ENCODE measurements around the gene RNF220. TPM values are rescaled to one million over a fixed set of nuclear protein-coding genes. Genes with fewer than 3 reads are reported as not detected.

The RNF220 gene
- total and polyA plus RNA-seq, 2 donors from 2014 or later = 66.9 to 69.0 TPM

DNA sequence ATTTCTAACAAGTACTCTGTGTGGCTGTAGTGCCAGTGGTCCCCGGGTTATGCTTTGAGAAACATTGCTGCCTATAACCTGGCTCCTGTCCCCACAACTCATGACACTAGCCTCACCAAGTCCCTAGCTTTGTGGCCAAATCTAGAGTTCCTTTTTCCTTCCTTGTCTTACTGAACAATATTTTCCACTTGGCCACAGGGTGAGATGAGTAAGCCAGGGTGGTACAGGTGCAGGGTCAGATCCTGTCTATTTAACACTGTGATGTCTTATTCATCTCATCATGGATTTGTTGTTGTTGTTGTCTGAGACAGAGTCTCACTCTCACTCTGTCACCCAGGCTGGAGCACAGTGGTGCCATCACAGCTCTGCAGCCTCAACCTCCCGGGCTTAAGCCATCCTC is 288.1 kb downstream of the RNF220 start:
- H3K36me3 ChIP-seq (ENCODE audit: control insufficient read depth in 2 of 3, insufficient read depth in 3 of 3, low read length in 3 of 3) = no peaks in the 10 kb centered on the region
- no peak overlapping the region for H3K4me3 ChIP-seq (ENCODE audit: low read length in 3 of 3)
- intact Hi-C loops (cut with DNase I) = no loop called here
- FAIRE-seq = no peak
- TF ChIP-seq, protein P1, sequence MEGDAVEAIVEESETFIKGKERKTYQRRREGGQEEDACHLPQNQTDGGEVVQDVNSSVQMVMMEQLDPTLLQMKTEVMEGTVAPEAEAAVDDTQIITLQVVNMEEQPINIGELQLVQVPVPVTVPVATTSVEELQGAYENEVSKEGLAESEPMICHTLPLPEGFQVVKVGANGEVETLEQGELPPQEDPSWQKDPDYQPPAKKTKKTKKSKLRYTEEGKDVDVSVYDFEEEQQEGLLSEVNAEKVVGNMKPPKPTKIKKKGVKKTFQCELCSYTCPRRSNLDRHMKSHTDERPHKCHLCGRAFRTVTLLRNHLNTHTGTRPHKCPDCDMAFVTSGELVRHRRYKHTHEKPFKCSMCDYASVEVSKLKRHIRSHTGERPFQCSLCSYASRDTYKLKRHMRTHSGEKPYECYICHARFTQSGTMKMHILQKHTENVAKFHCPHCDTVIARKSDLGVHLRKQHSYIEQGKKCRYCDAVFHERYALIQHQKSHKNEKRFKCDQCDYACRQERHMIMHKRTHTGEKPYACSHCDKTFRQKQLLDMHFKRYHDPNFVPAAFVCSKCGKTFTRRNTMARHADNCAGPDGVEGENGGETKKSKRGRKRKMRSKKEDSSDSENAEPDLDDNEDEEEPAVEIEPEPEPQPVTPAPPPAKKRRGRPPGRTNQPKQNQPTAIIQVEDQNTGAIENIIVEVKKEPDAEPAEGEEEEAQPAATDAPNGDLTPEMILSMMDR (IDR thresholded peaks at IDR 0.05; ENCODE audit: borderline replicate concordance, extremely low read depth, insufficient read depth) = no peak
- H3K27ac ChIP-seq (ENCODE audit: low read depth in 2 of 2, low read length in 2 of 2) = no peak overlapping the region
- no peaks in the 10 kb centered on the region for H3K9me3 ChIP-seq (ENCODE audit: control insufficient read depth in 2 of 3, insufficient read depth in 1 of 3, low read length in 3 of 3)
- no peak overlapping the region for H3K9ac ChIP-seq (ENCODE audit: low read length in 3 of 3)
- no peak for DNase-seq
- no peaks in the 10 kb centered on the region for H3K4me1 ChIP-seq (ENCODE audit: control insufficient read depth in 2 of 3, insufficient read depth in 2 of 3, low read depth in 1 of 3, low read length in 3 of 3)
- no peaks in the 10 kb centered on the region for H3K27me3 ChIP-seq (ENCODE audit: control insufficient read depth, insufficient read depth, low read length)

DNA sequence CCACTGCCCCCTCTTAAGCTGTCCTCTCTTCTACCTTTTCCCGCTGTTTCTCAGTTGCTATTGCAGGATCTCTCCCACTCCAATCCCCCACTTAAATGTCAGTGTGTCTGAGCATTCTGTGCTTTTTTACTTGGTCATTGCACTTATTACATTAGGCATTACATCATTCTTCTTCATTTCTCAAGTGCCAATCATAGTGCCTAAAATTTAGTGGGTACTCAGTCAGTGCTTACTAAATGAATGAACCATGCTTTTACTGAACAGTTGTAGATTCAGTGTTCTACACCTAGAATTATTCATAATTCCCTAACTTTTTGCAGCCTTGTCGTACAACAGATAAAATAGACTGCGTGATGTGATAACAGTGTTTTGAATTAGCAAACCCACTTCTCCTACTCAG is 288.8 kb downstream of the RNF220 start:
- intact Hi-C loops (cut with DNase I) = no loop called here
- TF ChIP-seq, protein P1 (IDR thresholded peaks at IDR 0.05; ENCODE audit: borderline replicate concordance, extremely low read depth, insufficient read depth) = no peak
- Histone ChIP-seq H3K4me1 (ENCODE audit: control insufficient read depth in 2 of 3, insufficient read depth in 2 of 3, low read depth in 1 of 3, low read length in 3 of 3) (no peaks in the 10 kb centered on the region), H3K27ac (ENCODE audit: low read depth in 2 of 2, low read length in 2 of 2) (no peak overlapping the region), H3K36me3 (ENCODE audit: control insufficient read depth in 2 of 3, insufficient read depth in 3 of 3, low read length in 3 of 3) (no peaks in the 10 kb centered on the region), H3K9ac (ENCODE audit: low read length in 3 of 3) (no peak overlapping the region), H3K9me3 (ENCODE audit: control insufficient read depth in 2 of 3, insufficient read depth in 1 of 3, low read length in 3 of 3) (no peaks in the 10 kb centered on the region), H3K4me3 (ENCODE audit: low read length in 3 of 3) (no peak overlapping the region), H3K27me3 (ENCODE audit: control insufficient read depth, insufficient read depth, low read length) (no peaks in the 10 kb centered on the region)
- FAIRE-seq (no peak), DNase-seq (no peak)

DNA sequence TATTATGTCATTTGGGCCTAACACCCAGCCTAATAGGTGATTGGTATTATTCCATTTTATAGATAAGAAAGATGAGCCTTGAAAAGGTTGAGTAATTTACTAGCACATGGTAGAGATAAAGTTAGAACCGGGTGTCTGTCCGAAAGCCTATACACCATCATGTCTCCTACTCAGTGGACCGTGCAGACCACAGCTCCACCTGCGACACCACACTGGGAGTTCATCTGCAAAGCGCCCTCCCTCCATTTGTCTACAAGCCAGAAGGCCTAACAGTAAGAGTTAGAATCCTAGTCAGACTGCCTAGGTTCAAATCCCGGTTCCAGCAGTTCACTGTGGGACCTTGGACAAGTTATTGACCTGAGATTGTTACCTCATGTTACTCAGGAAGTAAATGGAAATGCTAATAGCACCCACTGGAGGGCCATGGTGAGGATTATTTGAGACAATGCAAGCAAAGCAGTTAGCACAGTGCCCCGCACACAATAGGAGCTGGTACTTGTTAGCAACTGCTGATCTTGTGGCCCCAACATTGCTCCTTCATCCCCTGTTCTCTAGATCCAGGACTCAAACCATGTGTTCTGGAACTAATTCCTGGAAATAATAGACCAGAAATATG is 289.9 kb downstream of the RNF220 start:
- no peak overlapping the region for H3K4me3 ChIP-seq (ENCODE audit: low read length in 3 of 3)
- H3K9ac ChIP-seq (ENCODE audit: low read length in 3 of 3) = no peak overlapping the region
- H3K36me3 ChIP-seq (ENCODE audit: control insufficient read depth in 2 of 3, insufficient read depth in 3 of 3, low read length in 3 of 3) = no peaks in the 10 kb centered on the region
- no peaks in the 10 kb centered on the region for H3K27me3 ChIP-seq (ENCODE audit: control insufficient read depth, insufficient read depth, low read length)
- H3K4me1 ChIP-seq (ENCODE audit: control insufficient read depth in 2 of 3, insufficient read depth in 2 of 3, low read depth in 1 of 3, low read length in 3 of 3) = no peaks in the 10 kb centered on the region
- DNase-seq = no peak
- no peak overlapping the region for H3K27ac ChIP-seq (ENCODE audit: low read depth in 2 of 2, low read length in 2 of 2)
- TF ChIP-seq, protein P1 (IDR thresholded peaks at IDR 0.05; ENCODE audit: borderline replicate concordance, extremely low read depth, insufficient read depth) = no peak
- no peak for FAIRE-seq
- intact Hi-C loops (cut with DNase I) = no loop called here
- H3K9me3 ChIP-seq (ENCODE audit: control insufficient read depth in 2 of 3, insufficient read depth in 1 of 3, low read length in 3 of 3) = no peaks in the 10 kb centered on the region

DNA sequence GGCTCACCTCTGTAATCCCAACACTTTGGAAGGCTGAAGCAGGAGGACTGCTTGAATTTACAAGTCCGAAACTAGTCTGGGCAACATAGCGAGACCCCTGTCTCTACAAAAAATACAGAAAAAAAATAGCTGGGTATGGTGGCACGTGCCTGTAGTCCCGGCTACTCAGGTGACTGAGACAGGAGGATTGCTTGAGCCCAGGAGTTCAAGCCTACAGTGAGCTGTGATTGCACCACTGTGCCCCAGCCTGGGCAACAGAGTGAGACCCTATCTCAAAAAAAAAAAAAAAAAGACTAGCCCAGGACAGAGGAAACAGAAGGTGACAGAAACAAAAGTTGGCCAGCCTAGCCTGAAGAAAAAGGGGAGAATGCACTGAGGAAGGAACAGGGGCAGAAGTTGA is 290.6 kb downstream of the RNF220 start:
- intact Hi-C loops (cut with DNase I) = no loop called here
- no peak for FAIRE-seq
- no peak overlapping the region for H3K9ac ChIP-seq (ENCODE audit: low read length in 3 of 3)

More for the DNA sequence above, 290.6 kb downstream of the RNF220 start:
- H3K4me3 ChIP-seq (ENCODE audit: low read length in 3 of 3) = no peak overlapping the region
- DNase-seq = no peak
- H3K9me3 ChIP-seq (ENCODE audit: control insufficient read depth in 2 of 3, insufficient read depth in 1 of 3, low read length in 3 of 3) = no peaks in the 10 kb centered on the region
- H3K27ac ChIP-seq (ENCODE audit: low read depth in 2 of 2, low read length in 2 of 2) = no peak overlapping the region
- no peaks in the 10 kb centered on the region for H3K36me3 ChIP-seq (ENCODE audit: control insufficient read depth in 2 of 3, insufficient read depth in 3 of 3, low read length in 3 of 3)
- H3K4me1 ChIP-seq (ENCODE audit: control insufficient read depth in 2 of 3, insufficient read depth in 2 of 3, low read depth in 1 of 3, low read length in 3 of 3) = no peaks in the 10 kb centered on the region
- TF ChIP-seq, protein P1 (IDR thresholded peaks at IDR 0.05; ENCODE audit: borderline replicate concordance, extremely low read depth, insufficient read depth) = no peak
- no peaks in the 10 kb centered on the region for H3K27me3 ChIP-seq (ENCODE audit: control insufficient read depth, insufficient read depth, low read length)

Measured in kidney (tissue), 14 donors.